ENCODE measurements around the gene ADARB2.

The ADARB2 gene

DNA sequence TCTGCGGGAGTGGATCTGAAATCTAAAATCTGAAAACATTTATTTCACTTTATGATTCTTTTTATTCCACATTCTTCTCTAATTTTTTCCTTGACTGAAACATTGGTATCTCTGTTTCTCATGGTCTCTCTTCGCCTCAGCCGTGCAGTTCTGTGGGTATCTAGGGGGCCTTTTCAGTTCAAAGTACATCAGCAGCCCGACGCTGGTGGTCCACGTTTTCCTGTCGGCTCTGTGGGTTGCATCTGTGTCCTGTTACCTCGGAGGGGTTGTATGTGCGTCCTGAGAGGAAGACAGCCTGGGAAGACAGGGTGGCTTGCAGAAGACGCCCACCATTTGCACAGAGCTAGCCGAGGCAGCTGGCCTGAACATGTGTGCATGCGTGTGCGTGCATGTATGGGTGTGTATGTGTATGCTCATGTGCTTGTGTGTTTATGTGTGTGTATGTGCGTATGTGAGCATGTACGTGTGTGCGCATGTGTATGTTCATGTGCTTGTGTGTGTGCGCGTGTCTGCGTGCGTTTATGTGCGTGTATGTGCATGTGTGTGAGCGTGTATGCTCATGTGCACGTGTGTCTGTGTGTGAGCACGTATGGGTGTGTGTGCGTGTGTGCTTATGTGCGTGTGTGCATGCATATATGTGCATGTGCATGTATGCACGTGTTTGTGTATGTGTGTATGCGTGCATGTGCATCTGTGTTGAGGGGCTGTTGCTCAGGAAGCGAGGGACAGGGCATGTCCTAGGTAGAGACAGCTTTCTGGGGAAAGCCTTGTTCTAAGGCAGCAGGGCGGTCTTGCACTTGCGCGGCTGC is 211.8 kb downstream of the ADARB2 start:
- DNase-seq (ENCODE audit: low spot score): no peak

- no peak for DNase-seq (ENCODE audit: low spot score)
These were observed 212.8 kb downstream of the ADARB2 start for GRCh38 chr10:1524540-1524939.

GRCh38 chr10:1523221-1523620 is 214.1 kb downstream of the ADARB2 start:
- no peak for DNase-seq (ENCODE audit: low spot score)

- no peak for DNase-seq (ENCODE audit: low spot score)
These were observed 215.1 kb downstream of the ADARB2 start for GRCh38 chr10:1522237-1522636.

- no peak for DNase-seq (ENCODE audit: low spot score)
These were observed 215.6 kb downstream of the ADARB2 start for GRCh38 chr10:1521741-1522140.

- DNase-seq (ENCODE audit: low spot score): no peak
These were observed 216.3 kb downstream of the ADARB2 start for GRCh38 chr10:1520909-1521565.

DNA sequence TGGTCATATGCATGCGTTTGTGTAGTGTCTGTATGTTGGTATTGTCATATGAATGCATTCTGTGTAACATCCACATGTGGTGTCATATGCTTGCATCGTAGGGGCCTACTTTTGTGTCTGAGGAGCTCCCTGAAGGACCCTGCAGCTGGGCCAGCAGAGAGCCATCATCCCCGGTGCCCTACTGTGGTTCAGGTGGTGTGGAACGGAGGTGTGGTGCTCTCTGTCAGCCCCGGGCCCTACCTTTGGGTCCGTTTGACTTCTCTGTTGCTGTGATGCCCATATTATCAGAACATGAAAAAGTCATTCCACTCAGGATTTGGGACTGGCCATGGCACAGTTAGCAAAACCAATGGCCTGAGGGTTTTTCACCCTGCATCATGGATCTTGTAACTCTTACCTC is 217.9 kb downstream of the ADARB2 start:
- no peak for DNase-seq (ENCODE audit: low spot score)

DNA sequence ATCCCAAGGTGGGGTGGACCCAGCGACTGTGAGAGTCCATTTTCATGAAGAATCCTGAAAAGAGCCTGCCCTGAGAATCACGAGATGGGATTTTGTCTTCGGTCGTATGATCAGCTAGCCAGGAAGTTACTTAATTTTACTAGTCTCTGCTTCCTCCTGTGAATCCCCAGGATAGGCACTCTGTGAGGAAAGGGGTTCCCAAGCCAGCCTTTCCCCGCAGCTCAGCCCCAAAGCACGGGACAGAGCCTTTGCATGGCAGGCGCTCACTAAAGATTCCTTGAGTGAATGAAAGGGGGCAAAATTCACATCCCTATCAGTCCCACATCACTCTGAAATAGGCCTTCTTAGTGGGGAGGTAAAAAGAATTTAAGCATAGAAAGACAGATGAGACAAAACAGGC is 219.6 kb downstream of the ADARB2 start:
- DNase-seq (ENCODE audit: low spot score): no peak

- DNase-seq (ENCODE audit: low spot score): no peak
These were observed 220.7 kb downstream of the ADARB2 start for GRCh38 chr10:1516492-1517165.

DNA sequence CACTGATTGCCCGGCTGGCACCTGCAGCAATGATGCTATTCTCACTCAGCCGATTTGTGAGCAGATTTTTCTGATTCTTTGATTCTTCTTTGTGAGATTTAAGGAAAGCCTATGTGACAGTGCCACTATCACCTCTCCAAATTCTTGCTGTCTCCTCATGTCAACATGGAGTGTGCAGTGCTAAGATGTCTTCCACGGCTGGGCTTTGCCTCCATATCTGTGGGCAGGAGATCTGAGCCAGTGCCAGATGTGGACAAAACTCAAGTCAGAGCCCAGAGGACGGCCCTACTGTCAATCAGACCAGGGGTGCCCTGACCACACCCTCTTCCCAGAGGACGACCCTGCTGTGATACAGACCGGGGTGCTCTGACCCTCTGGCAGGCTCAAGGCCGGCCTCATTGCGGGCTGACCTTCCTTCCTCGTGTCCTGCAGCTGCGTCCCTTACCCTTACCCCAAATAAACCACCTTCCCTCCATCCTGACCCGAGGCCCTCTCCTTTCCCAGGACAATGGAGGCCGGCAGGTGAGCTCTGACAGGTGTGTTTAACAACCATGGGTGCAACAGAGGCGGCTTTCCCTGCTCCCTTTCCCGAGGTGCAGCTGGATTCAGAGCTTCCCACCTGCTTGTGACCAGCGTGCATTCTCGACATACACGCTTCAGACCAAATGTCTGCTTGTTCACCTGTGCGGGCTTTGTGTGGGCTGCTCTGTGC is 221.4 kb downstream of the ADARB2 start:
- DNase-seq (ENCODE audit: low spot score): no peak

- DNase-seq (ENCODE audit: low spot score): no peak
These were observed 222.1 kb downstream of the ADARB2 start for GRCh38 chr10:1515121-1515779.

DNA sequence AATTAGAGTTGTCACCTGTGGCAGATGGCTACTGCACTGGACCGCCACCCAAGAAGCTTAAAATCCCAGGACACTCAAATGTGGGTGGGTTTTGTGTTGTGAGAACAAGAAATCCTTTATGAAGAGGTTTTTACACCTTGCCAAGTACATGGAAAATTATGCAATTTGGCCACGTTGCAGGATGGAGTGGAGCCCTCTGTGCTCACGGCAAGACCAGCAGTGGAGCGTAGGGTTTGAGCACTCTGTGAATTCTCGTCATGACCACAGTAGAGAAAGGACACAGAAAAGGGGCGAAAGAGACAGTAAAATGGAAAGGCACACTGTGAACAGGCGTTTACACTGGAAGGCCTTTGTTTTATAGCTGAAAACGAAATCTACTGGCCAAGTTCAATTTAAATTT is 222.6 kb downstream of the ADARB2 start:
- no peak for DNase-seq (ENCODE audit: low spot score)

- DNase-seq (ENCODE audit: low spot score): no peak
These were observed 224.1 kb downstream of the ADARB2 start for GRCh38 chr10:1513221-1513620.

GRCh38 chr10:1509011-1509530 is 228.3 kb downstream of the ADARB2 start:
- no peak for DNase-seq (ENCODE audit: low spot score)

- DNase-seq (ENCODE audit: low spot score): no peak
These were observed 229.2 kb downstream of the ADARB2 start for GRCh38 chr10:1508096-1508495.

- no peak for DNase-seq (ENCODE audit: low spot score)
These were observed 229.9 kb downstream of the ADARB2 start for GRCh38 chr10:1507436-1507835.

GRCh38 chr10:1504940-1505339 is 232.4 kb downstream of the ADARB2 start:
- no peak for DNase-seq (ENCODE audit: low spot score)

- no peak for DNase-seq (ENCODE audit: low spot score)
These were observed 233.0 kb downstream of the ADARB2 start for GRCh38 chr10:1504286-1504685.

- DNase-seq (ENCODE audit: low spot score): no peak
These were observed 234.9 kb downstream of the ADARB2 start for GRCh38 chr10:1502451-1502850.

DNA sequence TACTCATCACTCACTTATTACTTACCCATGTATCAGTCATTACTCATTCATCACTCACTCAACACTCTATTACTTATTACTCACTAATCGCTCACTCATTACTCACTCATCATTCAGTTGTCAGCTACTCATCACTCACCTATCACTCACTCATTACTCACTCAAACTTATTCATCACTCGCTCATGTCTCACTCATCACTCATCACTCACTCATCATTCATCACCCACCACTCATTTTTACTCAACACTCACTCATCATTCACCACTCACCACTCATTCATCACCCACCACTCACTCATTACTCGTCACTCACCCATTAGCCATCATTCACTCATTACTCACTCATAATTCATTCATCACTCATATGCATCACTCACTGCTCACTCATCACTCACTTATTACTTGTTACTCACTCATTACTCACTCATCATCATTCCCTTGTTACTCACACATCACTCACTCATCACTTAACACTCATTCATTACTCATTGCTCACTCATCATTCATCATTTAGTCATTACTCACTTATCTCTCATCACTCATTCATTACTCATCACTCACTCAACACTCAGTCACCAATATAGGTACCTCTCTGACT is 237.9 kb downstream of the ADARB2 start:
- no peak for DNase-seq (ENCODE audit: low spot score)

- DNase-seq (ENCODE audit: low spot score): no peak
These were observed 238.5 kb downstream of the ADARB2 start for GRCh38 chr10:1498746-1499358.

Data from CD4-positive, alpha-beta T cell treated with Interleukin-15 for 4 hours (primary cell).